ENCODE data around the gene TLR9.
"Not testable (repeated sequence)": the region's sequence is repeated elsewhere in the genome, so short reads cannot be mapped to it uniquely, and the experiment has no call there.

The TLR9 gene

GRCh38 chr3:52190294-52191074 lies 35.0 kb downstream of the TLR9 start:
- no peak for DNase-seq

GRCh38 chr3:52188556-52188955 lies 36.9 kb downstream of the TLR9 start:
- no peak for DNase-seq

GRCh38 chr3:52186729-52187128 lies 38.7 kb downstream of the TLR9 start:
- no peak for DNase-seq

GRCh38 chr3:52185837-52186236 lies 39.6 kb downstream of the TLR9 start:
- DNase-seq: no peak

GRCh38 chr3:52185311-52185710 lies 40.1 kb downstream of the TLR9 start:
- no peak for DNase-seq

GRCh38 chr3:52184690-52185089 lies 40.8 kb downstream of the TLR9 start:
- DNase-seq: no peak

GRCh38 chr3:52183786-52184445 lies 41.5 kb downstream of the TLR9 start:
- DNase-seq: no peak

- no peak for DNase-seq
Measured at GRCh38 chr3:52182691-52183090, 42.8 kb downstream of the TLR9 start.

GRCh38 chr3:52182196-52182595 lies 43.2 kb downstream of the TLR9 start:
- no peak for DNase-seq

GRCh38 chr3:52181543-52181942 lies 43.9 kb downstream of the TLR9 start:
- DNase-seq: no peak

- no peak for DNase-seq
Measured at GRCh38 chr3:52178537-52178936, 46.9 kb downstream of the TLR9 start.

GRCh38 chr3:52178126-52178525 lies 47.3 kb downstream of the TLR9 start:
- not testable (repeated sequence) for DNase-seq

- DNase-seq: no peak
Measured at GRCh38 chr3:52177701-52178042, 47.8 kb downstream of the TLR9 start.

- DNase-seq: no peak
Measured at GRCh38 chr3:52176951-52177700, 48.3 kb downstream of the TLR9 start.

GRCh38 chr3:52176180-52176752 lies 49.2 kb downstream of the TLR9 start:
- DNase-seq: no peak

GRCh38 chr3:52175416-52176179 lies 49.8 kb downstream of the TLR9 start:
- DNase-seq: no peak

GRCh38 chr3:52174896-52175295 lies 50.5 kb downstream of the TLR9 start:
- no peak for DNase-seq

GRCh38 chr3:52173101-52173500 lies 52.3 kb downstream of the TLR9 start:
- no peak for DNase-seq

GRCh38 chr3:52172262-52172757 lies 53.1 kb downstream of the TLR9 start:
- no peak for DNase-seq

- DNase-seq: no peak
Measured at GRCh38 chr3:52171514-52172261, 53.8 kb downstream of the TLR9 start.

All from kidney glomerular epithelial cell (primary cell).